HL-60/S4 treated with retinoic acid at 250 ng/mL for 4 days and 3 days (cell line): Measurements from ENCODE around the gene MYF6.
"Not testable (repeated sequence)": the region's sequence is repeated elsewhere in the genome, so short reads cannot be mapped to it uniquely, and the experiment has no call there.

Experiments
- in situ Hi-C: fragments of 300-500 bp; cut with MboI; formaldehyde crosslinking; loops from 2 replicates; pipeline ENCODE4 v1.7.0; 2022; ENCODE audit warnings: low sequenced_read_pairs

The MYF6 gene

DNA sequence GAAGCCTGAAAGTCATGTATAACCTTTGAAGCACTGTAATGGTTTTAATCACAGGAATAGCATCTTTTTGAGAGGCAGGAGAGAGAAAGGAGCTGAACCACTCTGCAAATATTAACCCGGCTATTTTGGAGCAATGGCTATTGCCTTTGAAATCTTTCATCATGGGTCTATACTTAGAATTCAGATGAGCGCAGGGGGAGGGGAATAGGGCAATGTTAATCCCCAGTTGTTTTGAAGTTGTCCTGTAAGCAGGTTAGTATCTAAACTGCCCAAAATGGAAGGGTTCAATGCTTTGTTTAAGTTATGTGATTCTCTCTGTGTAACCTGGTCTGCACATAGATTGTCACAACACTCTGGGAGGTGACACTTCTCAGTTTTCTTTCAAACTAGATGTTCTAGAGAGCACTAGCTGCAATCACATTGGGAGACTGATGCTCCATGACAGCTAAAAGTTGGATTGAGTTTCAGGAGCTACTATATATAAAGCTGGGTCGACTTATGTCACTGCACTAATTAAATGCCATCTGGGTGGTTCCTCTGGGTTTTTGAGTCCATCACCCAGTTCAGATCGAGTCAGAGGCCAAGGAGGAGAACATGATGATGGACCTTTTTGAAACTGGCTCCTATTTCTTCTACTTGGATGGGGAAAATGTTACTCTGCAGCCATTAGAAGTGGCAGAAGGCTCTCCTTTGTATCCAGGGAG lies at the start of gene MYF6:
MYF6 (plus strand) TSS at position 509 of the 704 bp plus-strand sequence; CDS start at position 595, 86 bp downstream.
- in situ Hi-C loops: no loop called here

DNA sequence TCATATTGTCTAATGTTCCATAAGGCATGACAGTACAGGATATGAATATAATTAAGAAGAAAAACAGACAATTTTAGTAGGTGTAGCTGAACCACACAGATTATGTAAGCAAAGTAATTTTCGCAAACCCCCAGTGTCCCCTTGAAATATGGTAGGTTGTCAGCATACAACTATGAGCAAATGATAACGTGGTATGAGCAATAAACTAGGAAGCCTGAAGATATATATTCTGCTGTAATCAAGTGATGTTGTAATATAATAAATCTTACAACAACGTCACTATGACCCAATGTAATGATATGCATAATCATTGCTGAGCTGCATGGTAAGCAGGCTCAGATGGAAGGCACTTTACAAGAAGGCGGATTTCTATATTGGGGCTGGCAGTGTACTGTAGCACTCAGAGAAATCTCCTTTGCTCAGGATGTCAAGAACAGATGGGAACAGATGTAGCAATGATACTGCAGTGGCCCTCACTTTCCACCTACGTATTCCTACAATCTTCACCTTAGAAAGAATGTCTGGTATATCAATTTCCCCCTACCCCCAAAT lies 47.8 kb upstream of the MYF6 start:
- in situ Hi-C loops: no loop called here

DNA sequence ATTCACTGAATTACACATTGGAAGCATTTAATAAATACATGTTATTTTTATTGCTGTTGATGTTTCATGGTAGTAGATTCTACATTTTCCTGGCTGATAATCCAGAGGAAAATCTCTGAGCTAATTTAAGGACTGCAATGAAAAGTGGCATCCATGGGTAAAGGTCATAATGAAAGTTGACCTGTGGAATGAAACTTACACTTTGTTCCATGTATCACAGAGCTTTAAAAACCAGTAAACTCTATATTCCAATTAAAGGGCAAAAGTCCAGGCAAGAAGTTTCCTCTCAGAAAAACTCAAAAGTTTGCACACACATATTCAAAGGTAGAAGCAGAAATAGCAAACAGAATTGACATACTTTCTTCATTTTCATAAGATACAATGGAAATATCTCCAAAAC lies 44.8 kb upstream of the MYF6 start:
- in situ Hi-C loops: no loop called here

DNA sequence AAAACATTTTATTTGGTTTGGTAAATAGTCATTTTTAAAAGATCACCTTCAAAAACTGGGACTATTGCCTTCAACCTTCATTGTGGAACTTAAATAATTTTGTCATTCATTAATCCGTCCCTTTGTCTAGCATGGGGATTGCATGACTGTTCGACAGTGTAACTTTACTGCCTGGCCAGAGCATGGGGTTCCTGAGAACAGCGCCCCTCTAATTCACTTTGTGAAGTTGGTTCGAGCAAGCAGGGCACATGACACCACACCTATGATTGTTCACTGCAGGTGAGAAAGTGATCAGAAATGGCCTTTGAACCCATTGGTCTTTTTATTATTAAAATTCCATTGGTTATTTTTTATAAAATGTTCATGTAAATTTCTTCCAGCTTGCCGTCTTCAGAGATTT lies 37.2 kb upstream of the MYF6 start:
- in situ Hi-C loops: no loop called here

DNA sequence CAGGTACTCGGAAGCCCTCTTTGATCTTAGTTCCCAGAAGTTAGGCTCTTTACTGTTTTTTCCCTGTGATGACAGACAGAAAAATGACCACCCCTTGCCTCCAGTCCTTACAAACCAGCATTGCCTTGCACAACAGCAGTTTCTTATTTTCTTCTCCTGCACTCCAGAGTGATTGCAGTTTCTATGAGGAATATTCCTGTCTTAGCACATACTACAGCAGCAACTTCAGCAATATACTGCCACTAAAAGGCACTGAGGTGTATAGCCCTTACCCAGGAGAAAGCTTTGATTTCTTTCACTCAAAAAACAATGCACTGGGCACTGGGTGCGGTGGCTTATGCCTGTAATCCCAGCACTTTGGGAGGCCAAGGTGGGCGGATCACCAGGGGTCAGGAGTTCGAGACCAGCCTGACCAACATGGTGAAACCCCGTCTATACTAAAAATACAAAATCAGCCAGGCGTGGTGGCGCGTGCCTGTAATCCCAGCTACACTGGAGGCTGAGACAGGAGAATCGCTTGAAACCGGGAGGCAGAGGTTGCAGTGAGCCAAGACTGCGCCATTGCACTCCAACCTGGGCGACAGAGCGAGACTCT lies 31.3 kb upstream of the MYF6 start:
- in situ Hi-C loops: not testable (repeated sequence)

DNA sequence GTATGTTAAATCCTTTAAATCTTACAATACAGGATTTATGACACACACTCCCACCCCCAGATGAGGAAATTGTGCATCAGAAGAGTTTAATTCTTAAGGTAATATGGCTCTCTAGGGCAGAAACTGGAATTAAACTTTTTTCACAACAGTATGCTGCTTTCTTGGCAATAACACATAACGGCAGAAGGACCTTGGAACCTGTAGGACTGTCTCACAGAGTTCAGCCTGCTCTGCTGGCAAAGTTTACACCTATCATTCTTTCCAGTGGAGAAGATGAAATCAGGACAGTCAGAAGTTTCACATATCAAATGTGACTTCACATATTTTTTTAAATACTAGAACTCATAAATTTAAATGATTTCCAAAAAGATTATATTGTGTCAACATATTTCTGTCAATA lies 30.6 kb upstream of the MYF6 start:
- in situ Hi-C loops: no loop called here

DNA sequence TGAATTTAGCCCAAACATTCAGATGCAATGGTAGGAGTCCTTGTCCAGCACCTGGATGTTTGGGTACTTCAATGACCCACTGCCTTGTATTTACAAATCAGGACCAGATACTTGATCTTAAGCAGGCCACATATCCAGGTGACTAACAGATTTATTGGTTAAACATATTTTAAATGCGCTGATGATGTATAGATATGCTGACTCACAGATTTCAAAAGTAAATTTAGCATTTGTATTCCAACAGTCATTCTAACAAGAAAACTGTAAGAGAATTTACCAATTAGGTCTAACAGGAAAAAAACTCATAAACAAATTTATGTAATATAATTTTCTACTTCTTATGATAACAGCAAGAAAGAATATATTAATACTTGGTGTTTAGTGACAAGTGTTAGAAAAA lies 29.4 kb upstream of the MYF6 start:
- in situ Hi-C loops: no loop called here

DNA sequence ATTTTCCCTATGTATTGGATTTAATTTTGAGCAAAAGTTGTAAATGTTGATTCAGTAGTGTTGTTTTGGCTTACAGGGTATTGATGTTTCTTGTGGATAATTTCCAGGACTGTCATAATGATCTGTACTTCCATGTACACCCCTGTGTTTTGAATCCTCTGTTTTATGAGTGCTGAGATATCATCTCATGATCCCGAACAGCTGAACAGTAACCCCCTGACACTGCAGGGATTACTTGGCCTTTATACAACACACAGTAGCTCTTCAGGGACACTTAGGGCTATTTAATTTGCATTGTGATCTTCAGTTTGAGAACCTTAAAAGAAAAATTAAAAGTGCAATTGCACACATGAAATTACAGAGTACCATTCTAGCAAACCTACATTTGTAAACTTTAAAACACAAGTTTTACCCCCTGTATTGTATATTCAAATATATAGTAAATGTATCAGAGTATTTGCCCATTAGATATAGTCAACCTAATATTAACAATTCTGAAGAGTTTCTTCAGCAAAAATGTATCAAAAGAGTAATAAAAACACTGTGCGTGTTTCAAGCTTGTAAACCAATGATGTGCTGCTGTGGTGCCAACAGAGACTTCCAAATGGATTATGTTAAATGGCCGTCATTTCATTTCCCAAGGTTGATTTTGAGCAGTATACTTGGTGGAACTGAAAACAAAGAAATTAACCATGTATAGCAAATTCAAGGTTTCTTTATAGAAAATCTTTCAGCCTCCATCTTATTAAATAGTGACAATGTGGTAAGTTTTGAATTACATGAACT lies 27.9 kb upstream of the MYF6 start:
- in situ Hi-C loops: no loop called here

DNA sequence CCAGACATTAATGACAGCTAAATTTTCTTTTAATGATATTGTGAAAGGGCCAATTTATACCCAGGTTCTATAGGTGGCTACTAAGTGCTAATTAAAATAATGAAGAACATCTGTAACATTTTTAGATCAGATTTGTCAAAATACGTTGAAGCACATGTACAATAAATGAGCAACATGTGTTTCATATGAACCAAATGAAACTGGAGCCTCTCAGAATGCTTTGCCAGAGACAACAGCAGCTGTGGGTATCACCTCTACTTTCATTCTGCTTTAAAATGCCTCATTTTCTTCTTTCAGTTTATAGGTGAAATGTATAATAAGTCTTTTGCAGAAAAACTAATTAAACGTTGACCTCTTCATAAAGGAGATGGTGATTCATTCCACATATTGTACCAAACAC lies 26.1 kb upstream of the MYF6 start:
- in situ Hi-C loops: no loop called here

DNA sequence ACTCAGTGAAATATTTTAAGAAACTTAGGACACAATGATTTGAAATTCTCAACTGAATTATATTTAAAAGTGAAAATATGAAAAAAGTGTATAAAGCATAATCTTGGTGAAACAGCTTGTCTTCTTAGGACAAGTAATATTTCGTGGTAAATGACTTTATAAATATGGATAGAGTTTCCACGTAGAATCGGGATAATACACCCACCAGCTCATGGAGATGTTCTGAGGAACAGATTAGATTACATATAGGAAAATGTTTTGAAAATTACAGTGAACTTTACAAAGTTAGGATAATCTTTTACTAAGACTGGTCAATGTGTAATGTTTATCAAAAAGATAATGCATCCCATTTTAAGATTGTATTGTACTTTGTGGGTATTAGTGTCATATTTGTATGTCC lies 25.6 kb upstream of the MYF6 start:
- in situ Hi-C loops: no loop called here

DNA sequence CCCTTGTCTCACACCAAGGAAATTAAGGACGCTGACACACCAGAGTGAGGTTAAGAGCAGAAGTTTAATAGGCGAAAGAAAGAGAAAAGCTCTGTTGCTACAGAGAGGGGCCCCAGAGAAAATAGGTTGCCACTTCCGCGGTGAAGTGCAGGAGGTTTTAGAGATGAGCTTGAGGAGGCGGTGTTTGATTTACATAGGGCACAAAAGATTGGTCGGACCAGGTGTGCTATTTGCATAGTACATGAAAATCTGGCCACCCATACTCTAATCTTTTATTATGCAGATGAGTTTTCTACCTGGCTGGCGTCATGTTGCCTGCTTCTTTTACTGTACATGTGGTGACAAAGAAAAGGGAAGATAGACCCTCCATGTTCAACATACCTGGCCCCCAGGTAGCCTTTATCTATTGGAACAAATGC lies 23.3 kb upstream of the MYF6 start:
- in situ Hi-C loops: no loop called here

DNA sequence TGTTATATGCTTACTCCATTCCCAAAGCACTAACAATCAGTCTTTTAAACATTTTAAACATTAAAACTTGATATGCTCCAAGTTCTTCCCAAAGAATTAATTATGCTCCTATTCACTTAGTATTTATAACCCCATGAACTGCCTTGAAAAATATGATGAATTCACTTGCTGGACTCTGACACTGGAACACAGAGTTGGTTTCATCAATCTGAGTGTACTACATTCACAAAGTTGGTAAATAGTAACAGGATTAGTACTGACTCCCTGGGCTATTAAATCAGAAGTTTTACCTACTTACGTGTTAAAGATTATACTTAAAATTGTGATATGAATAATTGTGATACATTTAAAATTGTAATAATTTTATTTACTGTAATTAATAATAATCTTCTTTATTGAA lies 17.3 kb upstream of the MYF6 start:
- in situ Hi-C loops: no loop called here

DNA sequence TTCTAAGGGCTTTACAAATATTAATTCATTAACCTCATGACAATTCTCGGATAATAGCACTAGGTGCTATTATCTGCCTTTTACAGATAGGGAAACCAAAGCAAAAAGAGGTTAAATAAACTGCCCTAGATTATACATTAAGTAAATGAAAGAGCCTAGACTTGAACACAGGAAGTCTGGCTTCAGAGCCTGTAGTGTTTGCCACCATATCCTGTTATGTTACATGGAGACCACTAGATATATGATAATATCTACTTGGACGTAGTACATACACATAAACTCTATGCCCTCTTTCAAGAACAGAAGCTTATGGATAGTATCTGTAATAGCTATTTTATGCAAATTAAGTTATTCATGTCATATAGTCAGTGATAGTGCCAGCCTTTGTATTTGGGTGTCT lies 16.9 kb upstream of the MYF6 start:
- in situ Hi-C loops: no loop called here

DNA sequence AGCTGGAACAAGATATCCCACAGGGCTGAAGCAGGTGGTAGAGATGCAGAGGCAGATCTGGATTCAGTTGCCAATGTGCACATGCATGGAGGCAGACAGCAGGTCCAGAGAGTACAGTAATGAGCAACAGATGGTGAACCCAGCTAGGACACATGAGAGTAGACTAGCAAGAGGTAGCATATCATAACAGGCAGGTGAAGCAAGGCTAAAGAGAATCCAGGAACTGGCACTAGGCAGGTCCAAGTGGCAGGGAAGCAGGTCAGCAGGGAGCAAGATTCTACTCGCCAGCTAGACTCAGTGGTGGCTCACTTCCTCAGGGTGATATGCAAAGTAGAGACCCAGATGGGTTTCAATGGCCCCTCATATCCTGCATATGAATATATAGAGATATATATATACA lies 15.3 kb upstream of the MYF6 start:
- in situ Hi-C loops: no loop called here

DNA sequence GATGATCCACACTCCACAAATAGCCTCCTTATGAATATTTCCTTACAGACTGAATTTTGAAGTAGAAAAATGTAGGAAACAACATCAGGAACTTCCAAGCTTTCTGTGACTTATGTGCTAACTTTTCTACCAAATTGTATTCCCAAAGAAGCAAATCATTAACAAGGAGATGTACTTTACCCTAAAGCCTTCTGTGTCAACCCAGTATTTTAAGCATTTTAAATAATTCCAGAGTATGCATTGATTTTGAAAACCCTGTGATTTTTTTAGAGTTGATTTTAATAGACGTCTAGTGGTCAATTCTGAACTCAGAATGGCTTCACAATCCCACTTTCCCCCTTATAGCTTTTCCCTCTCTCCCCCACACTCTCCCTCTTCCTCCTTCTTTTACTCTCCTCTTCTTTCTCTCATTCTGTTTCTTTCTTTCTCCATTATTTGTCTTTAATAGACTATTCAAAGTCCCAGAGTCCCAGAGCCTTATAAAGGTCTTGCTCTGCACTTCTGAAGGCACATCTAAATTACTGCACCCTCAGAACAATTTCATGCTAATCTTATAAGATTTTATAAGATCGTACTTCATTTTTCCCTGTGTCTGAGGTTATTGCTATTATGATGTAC lies 10.1 kb upstream of the MYF6 start:
- in situ Hi-C loops: no loop called here

DNA sequence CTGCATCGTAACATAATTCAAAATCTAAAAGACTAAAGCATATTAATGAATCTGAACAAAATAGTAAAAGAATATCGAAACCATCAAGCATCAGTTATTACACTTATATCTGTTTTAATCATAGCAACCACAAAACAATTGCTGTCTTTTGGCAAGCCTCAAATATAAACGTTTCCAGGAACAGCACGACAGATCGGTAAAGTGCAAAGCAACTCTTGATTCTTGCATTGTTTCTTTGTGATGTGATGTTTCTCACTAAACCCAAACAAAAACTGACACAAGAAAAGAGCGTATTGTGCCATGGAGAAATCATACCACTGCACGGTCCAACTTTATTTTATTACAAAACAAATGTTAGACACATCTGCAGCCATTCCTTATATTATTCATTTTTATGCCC lies 9.2 kb upstream of the MYF6 start:
- in situ Hi-C loops: no loop called here

DNA sequence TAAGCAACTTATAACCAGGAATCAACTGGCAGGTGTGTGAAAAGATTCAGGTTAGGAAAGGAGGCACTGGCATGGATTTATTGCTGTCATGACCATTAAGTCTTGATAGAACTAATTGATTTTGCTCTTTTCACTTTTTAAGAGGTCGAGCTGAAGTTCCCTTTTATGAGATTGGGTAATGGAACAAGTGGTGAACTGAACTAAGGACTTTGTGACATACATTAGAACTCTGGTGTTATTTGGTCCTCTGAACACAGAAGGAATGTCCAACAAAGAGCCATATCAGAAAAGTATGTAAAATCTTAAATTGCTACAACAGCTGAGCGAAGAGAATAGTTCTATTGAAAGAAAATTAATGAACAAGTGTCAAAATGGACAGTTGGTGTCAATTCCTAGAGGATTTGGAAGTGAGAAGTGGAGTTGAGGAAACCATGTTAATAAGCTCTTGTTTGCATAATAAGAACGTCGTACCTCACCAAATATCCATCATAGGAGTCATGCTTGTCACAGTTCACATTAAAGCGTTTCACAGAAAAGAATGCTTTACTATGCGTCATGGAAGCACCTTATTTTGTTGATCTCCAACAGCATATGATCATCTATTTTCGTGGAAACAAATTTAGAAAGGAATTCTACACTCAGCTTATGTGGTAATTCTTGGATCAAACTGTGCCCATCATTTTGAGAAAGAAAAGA lies 8.4 kb upstream of the MYF6 start:
- in situ Hi-C loops: no loop called here

DNA sequence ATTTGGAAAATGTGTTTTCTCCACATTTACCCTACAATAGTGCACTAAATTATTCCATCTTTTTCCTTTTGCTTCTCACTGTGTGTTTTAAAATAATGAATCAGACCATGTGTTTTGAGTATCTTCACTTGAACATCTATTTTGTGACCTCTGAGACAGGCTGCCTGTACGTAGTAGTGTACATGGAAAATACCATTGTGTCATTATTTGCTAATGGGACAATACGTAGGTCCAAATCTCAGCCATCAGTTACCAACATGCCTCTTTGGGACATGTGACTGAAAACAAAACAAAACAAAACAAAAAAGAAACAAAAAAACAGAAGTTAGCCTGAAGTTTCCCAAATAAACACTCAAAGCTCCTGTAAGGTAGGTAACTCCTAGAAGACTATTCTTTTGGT lies 7.1 kb upstream of the MYF6 start:
- in situ Hi-C loops: no loop called here

DNA sequence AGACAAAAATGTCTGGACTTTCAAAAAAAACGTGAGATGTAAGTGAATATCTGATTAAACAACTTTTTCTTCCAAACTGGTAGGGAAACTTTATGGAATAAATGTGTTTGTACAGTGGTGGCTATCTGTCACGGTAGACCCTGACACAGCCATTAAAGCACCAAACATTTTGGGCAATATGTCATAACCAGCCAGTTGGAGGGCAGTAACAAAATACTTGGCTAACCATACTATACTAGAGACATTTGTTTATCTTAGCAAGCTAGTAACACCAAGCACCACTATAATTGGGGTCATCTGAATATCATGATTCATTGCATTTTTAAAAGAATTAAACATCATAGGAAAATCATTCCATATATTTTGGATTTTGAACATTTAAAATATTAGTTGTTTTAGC lies 6.0 kb upstream of the MYF6 start:
- in situ Hi-C loops: no loop called here

DNA sequence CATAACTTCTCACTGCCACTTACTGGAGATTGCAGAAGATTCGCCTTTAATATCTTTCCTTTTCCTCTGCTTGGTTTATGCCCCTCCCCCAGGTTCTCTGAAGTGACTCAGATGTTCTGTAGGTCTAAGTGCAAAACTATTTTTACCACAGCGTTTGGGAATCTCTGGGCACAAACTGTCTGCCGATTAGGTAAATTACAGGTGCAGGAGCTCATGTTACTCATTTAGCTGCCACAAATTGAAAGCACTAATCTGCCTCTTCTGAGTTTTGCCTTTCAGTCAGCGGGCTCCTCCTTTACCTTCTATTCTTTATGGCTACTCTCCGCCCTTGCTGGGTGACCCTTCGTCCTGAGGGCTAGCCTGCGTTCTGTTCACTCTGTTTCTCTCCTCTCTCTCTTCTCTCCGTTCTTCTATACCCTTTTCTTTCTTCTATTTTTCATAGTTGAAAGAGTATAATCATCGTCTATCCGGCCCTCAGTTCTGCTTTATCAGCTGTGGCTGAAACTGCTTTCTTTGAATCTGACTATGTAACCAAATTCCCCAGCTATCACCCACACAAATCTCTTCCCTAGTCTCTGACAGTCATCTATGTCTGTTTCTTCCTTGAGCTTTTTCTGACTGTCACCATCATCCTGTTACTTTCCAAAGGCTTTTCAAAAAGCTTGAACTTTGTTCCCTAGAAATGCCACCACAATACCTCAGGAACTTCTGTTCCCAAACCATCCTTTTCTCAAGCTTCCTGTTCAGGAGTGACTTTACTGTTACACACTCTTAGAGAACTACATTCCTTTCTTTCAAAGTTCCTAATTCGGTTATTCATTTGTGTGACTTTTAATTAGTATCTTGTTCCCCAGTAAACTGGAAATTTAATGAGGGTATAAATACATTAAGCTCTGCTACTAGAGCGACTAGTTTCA lies 4.3 kb upstream of the MYF6 start:
- in situ Hi-C loops: no loop called here
